ENCODE measurements around the gene BTBD1. TPM values are rescaled to one million over a fixed set of nuclear protein-coding genes. Genes with fewer than 3 reads are reported as not detected.
"Not testable (repeated sequence)": the region's sequence is repeated elsewhere in the genome, so short reads cannot be mapped to it uniquely, and the experiment has no call there.

Gene BTBD1
- polyA plus RNA-seq, 4 donors = 30.1 to 66.5 (median 35.2) TPM

- no peaks in the 10 kb centered on the region for H3K9me3 ChIP-seq (ENCODE audit: control insufficient read depth in 2 of 2, insufficient read depth in 1 of 2, low read depth in 1 of 2, low read length in 1 of 2)
- no peak for FAIRE-seq
- H3K27ac ChIP-seq (ENCODE audit: low read depth in 1 of 3, low read length in 2 of 3) = no peak overlapping the region
- no peak overlapping the region for H3K4me3 ChIP-seq (ENCODE audit: low read depth in 1 of 3, low read length in 3 of 3)
- no peak for DNase-seq
- WGBS, 3 donors = 81 to 93% (median 82%) methylated on average over 2 of the region's 2 CpGs
- H3K4me1 ChIP-seq (ENCODE audit: control insufficient read depth in 3 of 3, insufficient read depth in 2 of 3, low read depth in 1 of 3, low read length in 2 of 3) = no peaks in the 10 kb centered on the region
- no peaks in the 10 kb centered on the region for H3K27me3 ChIP-seq (ENCODE audit: control insufficient read depth in 3 of 3, insufficient read depth in 3 of 3, low read length in 3 of 3)
- no peaks in the 10 kb centered on the region for H3K36me3 ChIP-seq (ENCODE audit: control insufficient read depth in 3 of 3, insufficient read depth in 2 of 3, low read depth in 1 of 3, low read length in 3 of 3)
Observed at GRCh38 chr15:83088876-83089275, 21.8 kb upstream of the BTBD1 start.

DNA sequence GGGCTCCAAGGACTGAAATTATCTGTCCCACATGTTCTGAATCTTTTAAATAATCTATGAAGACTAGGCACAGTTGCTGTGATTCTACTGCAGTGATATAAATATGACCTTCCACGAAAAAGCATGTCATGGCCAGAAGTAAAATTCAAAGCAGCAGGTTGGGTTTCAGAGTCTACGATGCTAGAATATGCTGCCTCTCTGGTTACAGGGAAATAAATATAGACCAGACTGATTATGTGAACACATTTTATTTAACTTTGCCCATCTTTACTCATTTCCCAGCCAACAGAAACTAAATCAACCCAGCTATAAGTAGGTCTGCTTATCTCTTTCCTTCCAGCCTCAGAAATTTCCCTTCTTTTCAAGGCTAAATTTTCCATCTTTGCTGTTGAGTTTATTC, 20.5 kb upstream of the BTBD1 start:
- no peak for DNase-seq
- WGBS, 3 donors = 71 to 84% (median 75%) methylated on average over 2 of the region's 2 CpGs
- no peaks in the 10 kb centered on the region for H3K27me3 ChIP-seq (ENCODE audit: control insufficient read depth in 3 of 3, insufficient read depth in 3 of 3, low read length in 3 of 3)
- no peaks in the 10 kb centered on the region for H3K36me3 ChIP-seq (ENCODE audit: control insufficient read depth in 3 of 3, insufficient read depth in 2 of 3, low read depth in 1 of 3, low read length in 3 of 3)
- H3K4me1 ChIP-seq (ENCODE audit: control insufficient read depth in 3 of 3, insufficient read depth in 2 of 3, low read depth in 1 of 3, low read length in 2 of 3) = no peaks in the 10 kb centered on the region
- no peak overlapping the region for H3K4me3 ChIP-seq (ENCODE audit: low read depth in 1 of 3, low read length in 3 of 3)
- no peak overlapping the region for H3K27ac ChIP-seq (ENCODE audit: low read depth in 1 of 3, low read length in 2 of 3)
- FAIRE-seq = no peak
- no peaks in the 10 kb centered on the region for H3K9me3 ChIP-seq (ENCODE audit: control insufficient read depth in 2 of 2, insufficient read depth in 1 of 2, low read depth in 1 of 2, low read length in 1 of 2)

DNA sequence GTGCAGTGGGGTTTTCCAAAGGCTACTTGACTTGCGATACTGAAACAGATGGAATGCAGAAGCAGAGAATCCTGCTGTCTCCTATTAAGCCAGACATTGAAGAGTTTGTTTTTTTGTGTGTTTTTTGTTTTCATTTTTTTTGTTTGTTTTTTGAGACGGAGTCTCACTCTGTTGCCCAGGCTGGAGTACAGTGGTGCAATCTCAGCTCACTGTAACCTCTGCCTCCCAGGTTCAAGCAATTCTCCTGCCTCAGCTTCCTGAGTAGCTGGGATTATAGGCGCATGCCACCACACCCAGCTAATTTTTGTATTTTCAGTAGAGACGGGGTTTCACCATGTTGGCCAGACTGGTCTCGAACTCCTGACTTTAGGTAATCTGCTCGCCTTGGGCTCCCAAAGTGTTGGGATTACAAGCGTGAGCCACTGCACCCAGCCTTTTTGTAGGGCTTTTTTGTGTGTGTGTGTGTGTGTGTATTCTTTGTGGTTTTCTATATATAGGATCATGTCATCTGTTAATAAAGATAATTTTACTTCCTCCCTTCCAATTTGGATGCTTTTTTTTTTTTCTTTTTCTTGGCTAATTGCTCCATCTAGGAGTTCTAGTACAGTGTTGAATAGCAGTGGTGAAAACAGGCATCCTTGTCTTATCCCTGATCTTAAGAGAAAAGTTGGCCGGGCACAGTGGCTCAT, 19.0 kb upstream of the BTBD1 start:
- 84 to 91% (median 88%) methylated on average over 8 of the region's 8 CpGs for WGBS, 3 donors
- not testable (repeated sequence) for FAIRE-seq; H3K4me1 ChIP-seq (ENCODE audit: control insufficient read depth in 3 of 3, insufficient read depth in 2 of 3, low read depth in 1 of 3, low read length in 2 of 3)

GRCh38 chr15:83085461-83085860, 18.4 kb upstream of the BTBD1 start:
- not testable (repeated sequence) for H3K27me3 ChIP-seq (ENCODE audit: control insufficient read depth in 3 of 3, insufficient read depth in 3 of 3, low read length in 3 of 3); DNase-seq; H3K4me1 ChIP-seq (ENCODE audit: control insufficient read depth in 3 of 3, insufficient read depth in 2 of 3, low read depth in 1 of 3, low read length in 2 of 3); H3K9me3 ChIP-seq (ENCODE audit: control insufficient read depth in 2 of 2, insufficient read depth in 1 of 2, low read depth in 1 of 2, low read length in 1 of 2); H3K27ac ChIP-seq (ENCODE audit: low read depth in 1 of 3, low read length in 2 of 3); H3K4me3 ChIP-seq (ENCODE audit: low read depth in 1 of 3, low read length in 3 of 3); FAIRE-seq; H3K36me3 ChIP-seq (ENCODE audit: control insufficient read depth in 3 of 3, insufficient read depth in 2 of 3, low read depth in 1 of 3, low read length in 3 of 3)
- WGBS, 3 donors = 81 to 84% (median 82%) methylated on average over 3 of the region's 3 CpGs

More for the DNA sequence above, 19.0 kb upstream of the BTBD1 start:
- not testable (repeated sequence) for H3K4me3 ChIP-seq (ENCODE audit: low read depth in 1 of 3, low read length in 3 of 3); H3K9me3 ChIP-seq (ENCODE audit: control insufficient read depth in 2 of 2, insufficient read depth in 1 of 2, low read depth in 1 of 2, low read length in 1 of 2); H3K27me3 ChIP-seq (ENCODE audit: control insufficient read depth in 3 of 3, insufficient read depth in 3 of 3, low read length in 3 of 3); DNase-seq; H3K27ac ChIP-seq (ENCODE audit: low read depth in 1 of 3, low read length in 2 of 3); H3K36me3 ChIP-seq (ENCODE audit: control insufficient read depth in 3 of 3, insufficient read depth in 2 of 3, low read depth in 1 of 3, low read length in 3 of 3)

GRCh38 chr15:83082730-83083386, 15.8 kb upstream of the BTBD1 start:
- DNase-seq = no peak
- Histone ChIP-seq H3K4me1 (ENCODE audit: control insufficient read depth in 3 of 3, insufficient read depth in 2 of 3, low read depth in 1 of 3, low read length in 2 of 3) (no peaks in the 10 kb centered on the region), H3K4me3 (ENCODE audit: low read depth in 1 of 3, low read length in 3 of 3) (no peak overlapping the region), H3K27ac (ENCODE audit: low read depth in 1 of 3, low read length in 2 of 3) (no peak overlapping the region), H3K27me3 (ENCODE audit: control insufficient read depth in 3 of 3, insufficient read depth in 3 of 3, low read length in 3 of 3) (peaks cover 0 to 6% (median 3%) of the 10 kb centered on the region in 3 donors), H3K9me3 (ENCODE audit: control insufficient read depth in 2 of 2, insufficient read depth in 1 of 2, low read depth in 1 of 2, low read length in 1 of 2) (no peaks in the 10 kb centered on the region), H3K36me3 (ENCODE audit: control insufficient read depth in 3 of 3, insufficient read depth in 2 of 3, low read depth in 1 of 3, low read length in 3 of 3) (no peaks in the 10 kb centered on the region)
- 53 to 75% (median 66%) methylated on average over 5 of the region's 5 CpGs for WGBS, 3 donors
- no peak for FAIRE-seq

GRCh38 chr15:83081256-83082014, 14.4 kb upstream of the BTBD1 start:
- WGBS, 3 donors = 73 to 82% (median 77%) methylated on average over 5 of the region's 5 CpGs
- no peaks in the 10 kb centered on the region for H3K4me1 ChIP-seq (ENCODE audit: control insufficient read depth in 3 of 3, insufficient read depth in 2 of 3, low read depth in 1 of 3, low read length in 2 of 3)
- no peak overlapping the region for H3K4me3 ChIP-seq (ENCODE audit: low read depth in 1 of 3, low read length in 3 of 3)
- peaks cover 0 to 6% (median 3%) of the 10 kb centered on the region in 3 donors for H3K27me3 ChIP-seq (ENCODE audit: control insufficient read depth in 3 of 3, insufficient read depth in 3 of 3, low read length in 3 of 3)
- no peak for FAIRE-seq
- no peaks in the 10 kb centered on the region for H3K9me3 ChIP-seq (ENCODE audit: control insufficient read depth in 2 of 2, insufficient read depth in 1 of 2, low read depth in 1 of 2, low read length in 1 of 2)
- H3K36me3 ChIP-seq (ENCODE audit: control insufficient read depth in 3 of 3, insufficient read depth in 2 of 3, low read depth in 1 of 3, low read length in 3 of 3) = no peaks in the 10 kb centered on the region
- no peak for DNase-seq
- no peak overlapping the region for H3K27ac ChIP-seq (ENCODE audit: low read depth in 1 of 3, low read length in 2 of 3)

- Histone ChIP-seq H3K4me3 (ENCODE audit: low read depth in 1 of 3, low read length in 3 of 3) (no peak overlapping the region), H3K27ac (ENCODE audit: low read depth in 1 of 3, low read length in 2 of 3) (no peak overlapping the region), H3K36me3 (ENCODE audit: control insufficient read depth in 3 of 3, insufficient read depth in 2 of 3, low read depth in 1 of 3, low read length in 3 of 3) (no peaks in the 10 kb centered on the region), H3K27me3 (ENCODE audit: control insufficient read depth in 3 of 3, insufficient read depth in 3 of 3, low read length in 3 of 3) (peaks cover 0 to 6% (median 3%) of the 10 kb centered on the region in 3 donors), H3K4me1 (ENCODE audit: control insufficient read depth in 3 of 3, insufficient read depth in 2 of 3, low read depth in 1 of 3, low read length in 2 of 3) (no peaks in the 10 kb centered on the region), H3K9me3 (ENCODE audit: control insufficient read depth in 2 of 2, insufficient read depth in 1 of 2, low read depth in 1 of 2, low read length in 1 of 2) (peaks cover 0 to 2% of the 10 kb centered on the region in 2 donors)
- FAIRE-seq (no peak), DNase-seq (no peak)
- WGBS, 3 donors = 66 to 72% (median 70%) methylated on average over 7 of the region's 7 CpGs
Observed at GRCh38 chr15:83078712-83079111, 11.7 kb upstream of the BTBD1 start.

DNA sequence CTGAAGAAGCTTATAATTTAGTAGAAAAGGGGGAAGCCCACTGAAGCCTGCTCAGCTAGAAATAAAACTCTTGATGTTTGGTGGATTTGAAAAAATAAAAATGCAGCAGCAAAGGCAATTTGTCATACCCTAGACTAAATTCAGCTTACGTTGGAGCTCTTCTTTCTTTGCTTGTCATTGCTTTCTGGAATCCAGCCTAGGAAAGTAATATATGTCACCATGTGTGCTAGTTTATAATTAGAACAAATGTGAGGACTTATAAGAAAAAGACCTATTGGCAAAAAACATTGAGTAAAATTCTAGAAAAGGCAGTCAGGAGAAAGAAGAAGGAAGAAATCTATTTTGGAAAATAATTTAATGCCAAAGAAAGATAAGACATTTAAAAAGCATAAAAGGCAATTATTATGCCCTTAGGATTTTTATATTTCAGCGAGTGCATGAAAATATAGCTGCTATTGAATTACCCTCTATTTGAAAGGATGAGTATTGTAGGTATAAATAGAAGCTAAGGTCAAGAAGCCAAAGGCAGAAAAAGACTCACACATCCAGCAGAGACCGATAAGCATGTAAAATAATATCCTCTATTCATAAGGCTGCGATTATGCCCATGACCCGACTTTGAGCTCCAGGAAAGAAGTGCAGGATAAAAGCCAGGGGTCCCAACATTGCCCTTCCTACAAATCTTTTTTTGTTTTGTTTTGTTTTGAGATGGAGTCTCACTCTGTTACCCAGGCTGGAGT, 10.6 kb upstream of the BTBD1 start:
- peaks cover 0 to 6% (median 3%) of the 10 kb centered on the region in 3 donors for H3K27me3 ChIP-seq (ENCODE audit: control insufficient read depth in 3 of 3, insufficient read depth in 3 of 3, low read length in 3 of 3)
- H3K36me3 ChIP-seq (ENCODE audit: control insufficient read depth in 3 of 3, insufficient read depth in 2 of 3, low read depth in 1 of 3, low read length in 3 of 3) = no peaks in the 10 kb centered on the region
- H3K4me1 ChIP-seq (ENCODE audit: control insufficient read depth in 3 of 3, insufficient read depth in 2 of 3, low read depth in 1 of 3, low read length in 2 of 3) = no peaks in the 10 kb centered on the region
- DNase-seq = no peak
- no peak overlapping the region for H3K27ac ChIP-seq (ENCODE audit: low read depth in 1 of 3, low read length in 2 of 3)
- WGBS, 3 donors = 64 to 76% (median 69%) methylated on average over 5 of the region's 5 CpGs
- no peak overlapping the region for H3K4me3 ChIP-seq (ENCODE audit: low read depth in 1 of 3, low read length in 3 of 3)
- H3K9me3 ChIP-seq (ENCODE audit: control insufficient read depth in 2 of 2, insufficient read depth in 1 of 2, low read depth in 1 of 2, low read length in 1 of 2) = peaks cover 0 to 10% of the 10 kb centered on the region in 2 donors
- no peak for FAIRE-seq

Data from small intestine (tissue), 7 donors.